Lung microvascular endothelial cell (primary cell): ENCODE measurements around the gene CELA2B. TPM values are rescaled to one million over a fixed set of nuclear protein-coding genes. Genes with fewer than 3 reads are reported as not detected.

Experiments used
- DNase-seq, 2 donors: peaks; one replicate each; pipeline versions ENCODE4 v3.0.0 to v3.0.0-alpha.2; 2010; ENCODE audit warnings: low read depth in 2 of 2
- total RNA-seq: library from RNA; depleted of rRNA; stranded (reverse); fragments of >200 nt; gene quantifications from 2 replicates; pipeline ENCODE4 v1.2.1, GENCODE V29; 2014

Gene CELA2B
- total RNA-seq, 1 donor from 2014 or later: not detected

DNA sequence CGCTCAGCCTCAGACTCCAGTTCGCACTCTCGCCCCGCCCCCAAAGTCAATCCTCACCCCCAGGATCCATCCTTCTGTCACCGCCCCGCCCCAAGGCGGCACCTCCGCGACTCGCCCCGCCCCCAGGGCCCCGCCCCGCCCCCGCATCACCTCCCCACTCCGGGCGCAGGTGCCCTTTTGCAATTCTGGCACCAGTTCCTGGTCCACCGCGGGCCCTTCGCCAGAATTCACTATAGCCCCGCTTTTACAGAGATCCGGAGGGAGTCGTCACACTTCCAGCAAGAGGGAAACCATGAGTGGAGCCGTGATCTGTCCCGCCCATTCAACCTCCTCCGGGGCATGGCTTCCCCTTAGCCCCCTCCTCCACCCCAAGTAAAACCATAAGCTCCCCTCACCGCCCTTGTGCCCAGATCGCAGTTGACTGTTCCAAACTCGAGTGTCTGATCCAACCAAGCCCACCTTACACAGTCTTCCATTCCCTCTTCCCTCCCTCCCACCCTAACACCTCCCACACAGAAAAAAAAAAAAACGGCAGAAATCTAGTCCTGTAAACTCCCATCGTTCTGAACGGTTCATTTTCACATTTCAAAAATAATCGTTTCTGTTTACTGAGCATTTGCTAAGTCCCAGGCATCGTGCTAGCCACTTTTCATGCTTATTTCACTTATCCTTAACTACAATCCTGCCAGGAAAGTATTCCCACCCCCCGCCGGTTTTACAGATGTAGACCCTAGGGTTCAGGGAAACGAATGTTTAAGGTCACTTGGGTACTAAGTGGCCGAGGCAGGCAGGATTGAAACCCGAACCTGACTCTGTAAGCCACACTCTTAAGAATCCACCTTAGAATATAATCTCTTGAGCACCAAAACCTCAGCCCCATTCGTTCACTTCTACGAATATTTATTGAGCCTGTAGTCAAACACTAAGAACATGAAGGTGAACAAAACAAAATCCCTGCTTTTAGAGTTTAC, 49.4 kb downstream of the CELA2B start:
- DNase-seq: no peak

DNA sequence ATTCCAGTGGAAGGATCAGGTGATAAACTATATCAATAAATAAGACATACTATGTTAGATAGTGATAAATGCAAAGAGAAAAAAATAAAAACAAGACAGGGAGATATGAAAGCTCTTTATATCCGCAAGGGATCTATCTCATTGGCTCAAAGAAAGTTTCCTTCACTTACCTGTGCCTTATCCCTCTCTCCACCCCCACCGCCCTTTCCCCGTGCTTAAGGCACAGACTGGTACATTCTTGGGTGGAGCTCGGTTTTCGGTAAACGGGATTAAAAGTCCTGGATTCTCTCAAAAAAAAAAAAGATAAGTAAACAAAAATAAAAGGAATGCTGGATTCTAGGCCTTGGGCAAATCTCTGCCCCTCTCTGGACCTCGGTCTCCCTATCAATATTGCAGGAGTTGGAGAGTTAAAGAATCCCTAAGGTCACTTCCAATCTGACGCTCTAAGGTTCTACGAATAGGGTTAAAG, 50.2 kb downstream of the CELA2B start:
- no peak for DNase-seq

GRCh38 chr1:15526490-15527339, 50.8 kb downstream of the CELA2B start, which contains the start of gene DNAJC16:
Gene DNAJC16 (plus strand): TSS chr1:15526848. CDS start chr1:15529106, 2,258 bp downstream.
- peak; percentile 100 for DNase-seq

DNA sequence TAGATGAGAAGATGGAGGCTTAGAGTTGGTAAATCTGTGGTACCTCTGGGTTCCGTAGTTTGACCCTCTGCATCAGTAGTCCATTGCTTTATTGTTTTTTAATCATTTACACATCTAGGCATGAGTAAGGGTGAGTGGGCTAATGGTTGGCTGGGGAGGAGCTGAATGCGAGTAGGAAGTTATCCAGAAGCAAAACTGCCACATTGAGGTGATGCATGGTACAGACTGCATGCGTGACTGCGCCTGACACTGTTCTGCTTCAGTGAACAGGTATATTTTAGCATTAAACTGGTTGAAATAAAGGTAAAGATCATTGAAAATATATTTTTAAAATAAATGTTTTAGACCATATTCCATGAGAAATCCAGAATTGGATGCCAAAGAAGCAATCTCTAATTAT, 55.1 kb downstream of the CELA2B start:
- no peak for DNase-seq

DNA sequence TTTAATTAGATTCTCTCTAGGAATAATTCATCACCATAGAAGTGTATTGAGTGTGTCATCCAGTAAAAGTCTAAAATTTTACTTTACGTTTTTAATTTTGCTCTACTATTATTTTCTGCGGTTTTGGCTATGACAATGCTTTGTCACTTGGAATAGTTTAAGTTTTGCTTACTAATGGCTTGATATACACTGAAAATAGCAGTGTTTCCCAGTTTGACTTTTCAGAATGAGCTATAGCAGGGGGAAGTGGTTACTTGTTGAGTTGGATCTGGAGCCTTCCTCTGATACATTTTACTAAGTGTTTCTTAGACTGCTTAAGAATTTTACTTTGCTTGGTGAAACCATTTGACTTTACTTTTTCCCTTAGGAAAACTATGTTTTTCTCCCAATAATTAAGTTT, 55.8 kb downstream of the CELA2B start:
- DNase-seq: no peak

DNA sequence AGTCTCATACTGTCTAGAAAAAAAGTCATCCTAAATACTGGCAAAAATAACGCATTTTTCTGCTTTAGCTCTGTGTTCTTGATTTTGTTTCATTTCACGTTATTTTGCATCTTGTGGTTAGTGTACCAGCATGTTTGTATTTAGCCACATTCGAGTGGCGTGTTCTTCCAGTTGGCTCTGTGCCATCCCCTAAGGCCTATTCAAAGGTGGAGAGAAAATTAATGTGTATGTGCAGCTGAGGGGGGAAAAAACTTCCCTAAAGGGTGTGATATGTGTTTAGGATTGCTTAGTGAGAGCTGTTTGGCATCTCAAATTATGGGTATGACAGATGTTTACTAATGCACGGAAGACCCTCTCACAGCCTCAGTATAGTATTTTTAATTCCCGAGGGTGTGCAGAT, 62.9 kb downstream of the CELA2B start:
- no peak for DNase-seq

DNA sequence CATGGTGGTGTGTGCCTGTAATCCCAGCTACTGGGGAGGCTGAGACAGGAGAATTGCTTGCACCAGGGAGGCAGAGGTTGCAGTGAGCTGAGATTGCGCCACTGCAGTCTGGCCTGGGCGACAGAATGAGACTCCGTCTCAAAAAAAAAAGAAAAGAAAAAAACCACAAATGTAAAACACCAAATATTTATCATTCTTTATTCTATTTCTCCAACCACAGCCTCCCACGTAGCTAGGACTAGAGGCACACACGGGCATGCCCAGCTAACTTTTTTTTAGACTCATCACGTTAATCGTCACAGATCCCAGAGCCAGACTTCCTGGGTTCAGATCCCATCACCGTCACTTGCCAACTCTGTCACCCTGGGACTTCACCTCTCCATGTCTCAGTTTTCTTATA, 64.3 kb downstream of the CELA2B start:
- DNase-seq: no peak

Other genes starting within 250 kb of the CELA2B start
- under 0.01 TPM in 1 of 2 replicates, not detected in the other for gene FHAD1, start 228.9 kb upstream of the CELA2B start, total RNA-seq
- gene EFHD2, start 66.2 kb upstream of the CELA2B start, total RNA-seq: 20.2 and 26.6 TPM in 2 replicates
- not detected in 2 replicates for gene CTRC, start 37.7 kb upstream of the CELA2B start, total RNA-seq
- not detected in 2 replicates for gene CELA2A, start 19.4 kb upstream of the CELA2B start, total RNA-seq
- 3.2 and 3.9 TPM in 2 replicates for gene CASP9, start 48.1 kb downstream of the CELA2B start, total RNA-seq
- gene DNAJC16, start 50.7 kb downstream of the CELA2B start, total RNA-seq: 10.2 and 14.1 TPM in 2 replicates
- under 0.01 and 0.44 TPM in 2 replicates for gene AGMAT, start 108.9 kb downstream of the CELA2B start, total RNA-seq
- 11.1 and 14.3 TPM in 2 replicates for gene DDI2, start 141.4 kb downstream of the CELA2B start, total RNA-seq
- 34.2 and 44.2 TPM in 2 replicates for gene PLEKHM2, start 208.2 kb downstream of the CELA2B start, total RNA-seq